Measurements from ENCODE around the gene ESPN.
A peak's percentile ranks its signal among the peaks of the same experiment; 100 is the strongest.
"Not testable (repeated sequence)": the region's sequence is repeated elsewhere in the genome, so short reads cannot be mapped to it uniquely, and the experiment has no call there.

Gene ESPN

DNA sequence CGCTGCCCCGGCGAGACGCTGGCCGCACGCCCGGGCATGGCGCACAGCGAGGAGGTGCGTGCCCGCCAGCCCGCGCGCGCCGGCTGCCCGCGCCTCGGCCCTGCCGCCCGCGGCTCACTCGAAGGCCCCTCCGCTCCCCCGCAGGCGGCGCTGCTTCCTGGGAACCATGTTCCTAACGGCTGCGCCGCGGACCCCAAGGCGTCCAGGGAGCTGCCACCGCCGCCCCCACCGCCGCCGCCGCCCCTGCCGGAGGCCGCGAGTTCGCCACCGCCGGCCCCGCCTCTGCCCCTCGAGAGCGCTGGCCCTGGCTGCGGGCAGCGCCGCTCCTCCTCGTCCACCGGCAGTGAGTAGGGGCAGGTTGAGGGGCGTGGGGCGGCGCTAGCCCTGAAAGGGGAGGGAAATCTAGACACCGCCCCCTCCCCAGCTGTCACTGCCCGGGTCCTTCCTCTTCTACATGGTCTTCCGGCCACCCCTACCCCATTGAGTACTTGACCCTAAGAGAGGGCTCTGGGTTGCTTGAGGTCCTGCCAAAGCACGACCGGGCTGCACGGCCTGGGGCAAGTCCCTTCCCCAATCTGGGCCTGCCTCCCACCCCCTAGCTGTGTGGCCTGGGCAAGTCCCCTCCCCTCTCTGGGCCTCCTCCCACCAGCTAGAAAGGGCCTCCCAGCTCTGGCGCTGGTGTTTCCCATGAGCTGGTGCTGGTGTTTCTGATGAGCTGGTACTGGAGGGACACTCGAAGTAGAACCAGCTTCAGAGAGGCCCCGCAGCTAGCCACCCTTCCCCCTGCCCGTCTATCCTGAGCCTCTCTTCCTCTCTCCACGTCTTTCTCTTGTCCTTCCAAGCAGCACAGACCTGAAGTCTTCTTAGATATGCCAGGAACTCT, 24.4 kb downstream of the ESPN start:
- peak; percentile 37 for DNase-seq

DNA sequence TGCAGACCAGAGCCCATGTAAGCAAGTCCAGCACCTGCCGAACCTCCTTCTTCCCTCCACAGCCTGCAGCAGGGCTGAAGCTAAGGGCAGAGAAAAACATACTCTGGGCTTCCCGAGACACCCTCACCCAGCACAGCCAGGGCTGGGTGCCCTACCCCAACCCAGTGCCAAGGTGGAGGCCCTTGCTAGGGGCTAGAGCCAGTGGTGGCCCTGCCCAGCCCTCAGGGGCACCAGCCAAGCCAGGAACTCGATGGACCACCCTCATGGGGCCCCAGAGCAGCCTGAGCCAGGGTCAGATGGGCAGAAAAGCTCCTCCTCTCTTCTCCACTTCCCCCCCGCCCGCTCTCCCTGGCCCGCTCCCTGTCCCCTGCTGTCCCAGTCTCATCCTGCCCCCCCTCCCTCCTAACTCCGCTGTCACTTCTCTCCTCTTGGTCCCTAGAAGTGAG, 25.5 kb downstream of the ESPN start:
- DNase-seq = no peak

DNA sequence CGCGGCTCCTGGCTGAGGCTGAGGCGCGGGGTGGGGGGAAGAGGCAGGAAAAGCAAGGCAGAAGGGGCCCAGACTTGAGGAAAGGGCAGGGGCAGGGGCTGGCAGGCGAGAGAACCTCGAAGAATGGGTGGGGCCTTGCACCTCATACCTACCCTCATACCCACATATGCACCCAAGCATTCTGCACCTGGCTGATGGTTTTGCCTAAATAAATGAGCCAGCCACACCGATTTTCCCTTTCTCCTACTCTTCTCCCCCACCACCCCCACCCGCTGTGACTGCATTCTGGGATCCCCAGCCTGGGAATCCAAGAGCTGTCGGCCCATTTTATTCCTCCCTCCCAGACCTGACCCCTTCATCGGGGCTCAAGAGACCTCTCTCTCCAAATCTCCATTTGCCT, 25.9 kb downstream of the ESPN start:
- DNase-seq = not testable (repeated sequence)

DNA sequence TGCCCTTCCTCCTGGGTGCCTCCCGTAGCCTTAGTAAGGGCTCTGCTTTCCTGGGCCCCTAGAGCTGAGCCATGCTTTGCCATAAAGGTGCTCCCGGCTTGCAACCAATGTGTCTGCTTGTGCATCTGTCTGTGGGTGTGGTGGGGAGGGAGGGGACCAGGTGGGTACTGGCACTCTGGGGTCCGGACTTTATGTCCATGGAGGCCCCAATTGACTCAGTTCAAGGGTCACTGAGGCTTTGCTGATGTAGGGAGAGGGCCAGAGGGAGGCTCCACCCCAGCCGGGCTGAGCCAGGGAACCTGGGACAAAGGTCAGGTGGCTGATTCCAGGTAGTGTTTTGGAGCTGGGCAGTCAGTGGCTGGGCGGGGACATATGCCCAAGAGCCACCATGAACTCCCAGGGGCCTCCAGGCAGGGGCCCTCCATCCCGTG, 26.4 kb downstream of the ESPN start:
- DNase-seq = no peak

DNA sequence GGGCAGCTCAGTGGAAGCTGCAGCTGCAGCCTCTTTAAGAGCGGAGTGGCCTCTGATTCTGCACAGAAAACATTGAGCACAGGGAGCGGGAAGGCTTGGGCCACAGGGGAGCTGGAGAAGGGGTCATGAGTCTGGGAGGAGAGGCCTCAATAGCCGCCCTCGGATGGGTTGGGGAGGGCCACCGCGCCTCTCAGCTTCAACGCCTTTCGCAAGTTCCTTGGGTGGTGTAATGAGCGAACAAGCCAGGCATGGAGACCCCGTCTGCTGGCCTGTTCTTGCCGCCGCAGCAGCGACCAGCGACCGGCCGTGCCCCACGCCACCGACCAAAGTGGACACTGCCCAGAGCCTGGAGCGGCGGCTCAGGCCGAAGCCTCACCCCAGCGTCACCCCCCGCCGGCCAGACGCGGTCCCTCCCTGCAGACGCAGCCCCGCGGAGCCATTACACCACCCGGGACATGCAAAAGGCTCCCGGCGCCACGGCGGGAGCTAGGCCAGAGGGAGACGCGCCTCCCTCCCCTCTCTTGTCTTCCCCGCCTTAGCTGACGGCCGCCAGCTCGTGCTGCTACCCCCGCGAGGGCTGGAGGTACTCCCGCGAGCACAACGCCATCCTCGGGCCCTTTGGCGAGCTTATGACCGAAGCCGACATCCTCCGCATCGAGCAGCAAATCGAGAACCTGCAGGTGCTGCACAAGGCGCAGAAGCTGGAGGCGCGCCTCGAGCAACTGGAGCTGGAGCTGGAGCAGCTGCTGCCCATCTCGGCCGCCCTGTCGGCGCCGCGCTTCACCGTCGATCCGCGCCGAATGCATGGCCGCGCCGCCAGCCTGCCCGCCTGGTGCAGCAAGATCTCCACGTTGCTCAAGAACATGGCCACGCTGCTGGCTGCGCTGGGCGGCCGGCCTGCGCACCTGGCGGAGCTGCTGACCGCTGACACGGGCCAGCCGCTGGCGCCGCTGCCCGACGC, 29.6 kb downstream of the ESPN start:
- not testable (repeated sequence) for DNase-seq

DNA sequence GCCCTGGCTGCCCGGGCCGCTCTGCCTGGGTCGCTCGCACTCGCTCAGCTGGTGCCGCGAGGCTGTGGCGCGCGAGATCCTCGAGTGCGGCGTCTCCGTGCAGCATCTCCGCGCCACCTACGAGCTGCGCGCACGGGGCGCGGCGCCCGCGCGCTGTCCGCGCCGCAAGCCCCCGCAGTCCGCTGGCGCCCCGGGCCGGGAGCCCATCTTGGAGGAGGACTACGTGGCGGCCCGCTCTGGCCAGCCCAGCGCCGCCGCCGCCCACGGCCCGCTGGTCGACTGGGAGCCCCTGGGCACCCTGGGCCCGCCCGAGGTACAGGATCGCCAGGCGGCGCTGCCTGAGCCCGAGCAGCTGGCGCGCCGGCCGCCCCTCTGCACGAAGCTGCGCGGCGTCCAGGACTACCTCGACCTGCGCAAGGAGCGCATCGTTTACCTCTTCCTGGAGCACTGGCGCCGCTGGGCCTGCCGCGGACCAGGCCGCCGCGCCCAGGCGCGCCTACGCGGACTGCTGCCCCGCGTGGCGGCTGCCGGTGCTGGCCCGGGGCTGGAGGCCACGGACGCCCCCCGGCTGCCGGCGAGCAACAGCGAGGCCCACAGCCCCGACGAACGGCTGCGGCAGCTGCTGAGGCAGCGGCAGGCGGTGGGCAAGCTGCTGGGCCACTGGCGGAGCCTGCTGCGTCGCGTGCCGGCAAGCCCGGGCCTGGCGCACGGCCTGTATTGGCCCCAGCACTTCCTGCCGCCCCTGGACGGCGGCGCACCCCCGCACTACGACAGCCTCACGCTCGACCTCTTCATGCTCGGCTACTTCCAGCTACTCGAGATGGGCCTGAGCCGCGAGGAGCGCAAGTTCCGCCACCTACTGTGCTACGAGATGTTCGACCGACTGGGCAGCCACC, 30.5 kb downstream of the ESPN start:
- DNase-seq = no peak

DNA sequence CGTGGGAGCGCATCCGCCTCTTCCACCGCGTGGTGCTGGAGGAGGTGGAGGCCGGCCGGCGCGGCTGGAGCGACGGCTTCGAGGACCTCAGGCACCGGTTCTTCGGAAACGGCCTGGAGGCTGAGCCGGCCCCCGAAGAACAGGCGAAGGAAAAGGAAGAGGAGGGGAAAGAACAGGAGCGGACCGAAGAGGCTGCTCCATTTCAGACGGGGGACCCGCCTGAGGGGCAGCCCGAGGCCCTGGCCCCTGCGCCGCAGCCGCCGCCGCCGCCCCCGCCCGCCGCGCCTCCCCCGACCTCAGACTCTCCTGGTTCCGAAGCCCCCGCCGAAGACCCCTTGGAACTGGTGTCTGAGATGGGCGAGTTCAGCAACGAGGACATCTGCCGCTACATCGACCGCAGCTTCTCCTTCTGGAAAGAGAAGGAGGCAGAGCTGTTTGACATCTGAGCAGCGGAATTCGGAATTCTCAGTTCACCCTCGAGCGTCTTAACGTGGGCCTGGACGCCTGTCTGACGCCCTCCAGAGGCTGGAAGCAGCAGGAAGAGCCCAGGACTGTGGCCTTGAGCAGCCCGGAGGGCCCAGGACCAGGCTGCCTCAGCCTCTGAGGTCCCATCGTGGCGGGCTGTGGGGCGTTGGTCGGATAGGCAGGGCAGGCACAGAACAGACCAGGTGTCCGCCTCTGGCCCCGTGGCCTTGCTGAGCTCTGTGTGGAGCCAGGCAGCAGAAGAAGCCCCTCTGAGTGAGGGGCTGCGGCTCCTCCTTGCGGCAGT, 31.4 kb downstream of the ESPN start:
- not testable (repeated sequence) for DNase-seq

DNA sequence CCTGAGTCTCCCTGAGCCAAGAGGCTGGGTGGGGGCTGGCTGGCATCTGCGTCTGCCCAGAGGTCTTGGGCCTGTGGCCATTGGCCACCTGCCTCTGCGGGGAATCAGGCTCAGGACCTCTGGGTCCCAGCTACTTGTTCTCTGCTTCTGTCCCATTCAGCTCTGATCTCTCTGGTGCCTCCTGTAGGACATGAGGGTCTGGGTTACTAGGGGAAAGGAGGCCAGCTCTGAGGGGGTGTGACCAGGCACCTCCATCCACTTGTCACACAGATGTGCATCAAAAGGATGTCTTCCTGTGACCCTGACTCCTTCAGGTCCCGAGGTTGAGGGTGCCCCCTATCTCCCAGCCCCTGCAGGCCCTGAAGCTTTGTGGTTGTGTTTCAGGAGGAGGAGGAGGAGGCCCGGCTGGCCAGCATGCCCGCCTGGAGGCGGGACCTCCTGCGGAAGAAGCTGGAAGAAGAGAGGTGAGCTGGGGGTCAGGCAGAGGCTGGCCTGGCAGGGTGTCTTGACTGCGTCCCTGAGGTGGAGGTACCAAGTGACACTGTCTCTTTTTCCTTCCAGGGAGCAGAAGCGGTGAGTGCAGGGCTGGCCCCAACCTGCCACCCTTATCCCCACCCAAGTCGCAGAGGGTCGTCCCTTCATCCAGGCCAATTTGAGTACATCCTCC, 32.4 kb downstream of the ESPN start:
- no peak for DNase-seq

DNA sequence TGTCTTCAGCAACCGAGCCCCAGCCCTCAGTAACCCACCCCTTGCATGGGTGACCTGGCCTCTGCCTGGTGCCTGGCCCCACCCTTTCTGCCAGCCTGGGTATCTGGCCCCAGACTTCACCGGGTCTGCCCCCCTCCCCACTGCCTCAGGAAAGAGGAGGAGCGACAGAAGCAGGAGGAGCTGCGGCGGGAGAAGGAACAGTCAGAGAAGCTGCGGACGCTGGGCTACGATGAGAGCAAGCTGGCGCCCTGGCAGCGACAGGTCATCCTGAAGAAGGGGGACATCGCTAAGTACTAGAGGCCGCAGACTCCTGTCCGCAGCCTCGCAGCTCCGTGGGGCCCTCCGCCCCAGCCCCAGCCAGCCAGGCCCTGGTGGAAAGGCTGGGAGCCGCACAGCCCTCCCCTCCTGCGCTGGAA, 35.3 kb downstream of the ESPN start:
- DNase-seq = no peak

DNA sequence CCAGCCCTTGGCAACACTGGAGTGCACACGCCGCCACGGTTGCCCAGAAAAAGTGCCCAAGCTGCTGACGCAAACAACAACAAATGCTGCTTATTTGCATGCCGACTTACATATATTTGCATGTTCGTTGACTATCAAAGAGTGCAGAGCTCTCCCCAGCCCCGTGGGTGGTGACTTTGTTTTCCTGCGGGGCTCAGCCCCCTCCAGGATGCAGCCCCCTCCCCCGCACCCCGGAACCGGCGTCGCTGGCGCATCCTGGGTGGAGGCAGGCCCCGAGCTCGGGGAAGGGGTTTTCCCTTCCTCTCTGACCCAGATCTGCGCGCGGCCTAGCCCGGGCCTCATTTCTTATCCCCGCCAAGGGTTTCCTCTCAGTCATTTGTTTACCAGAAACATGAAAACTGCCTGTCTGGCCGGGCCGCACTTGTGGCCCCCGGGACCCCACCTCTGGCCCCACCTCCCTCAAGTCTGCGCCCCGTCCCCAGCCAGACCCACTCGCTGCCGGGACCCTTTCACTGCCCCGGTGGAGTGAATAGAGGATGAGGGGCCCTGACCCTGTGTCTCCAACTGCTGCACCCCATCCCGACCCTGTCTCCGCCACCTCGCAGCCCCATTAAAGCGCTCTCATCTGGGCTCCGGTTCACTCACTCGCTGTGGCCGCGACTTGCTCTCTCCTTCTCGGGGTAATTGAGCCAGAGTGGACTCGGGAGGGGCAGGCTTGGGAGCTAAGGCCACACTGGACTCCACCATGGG, 35.9 kb downstream of the ESPN start:
- DNase-seq = no peak

DNA sequence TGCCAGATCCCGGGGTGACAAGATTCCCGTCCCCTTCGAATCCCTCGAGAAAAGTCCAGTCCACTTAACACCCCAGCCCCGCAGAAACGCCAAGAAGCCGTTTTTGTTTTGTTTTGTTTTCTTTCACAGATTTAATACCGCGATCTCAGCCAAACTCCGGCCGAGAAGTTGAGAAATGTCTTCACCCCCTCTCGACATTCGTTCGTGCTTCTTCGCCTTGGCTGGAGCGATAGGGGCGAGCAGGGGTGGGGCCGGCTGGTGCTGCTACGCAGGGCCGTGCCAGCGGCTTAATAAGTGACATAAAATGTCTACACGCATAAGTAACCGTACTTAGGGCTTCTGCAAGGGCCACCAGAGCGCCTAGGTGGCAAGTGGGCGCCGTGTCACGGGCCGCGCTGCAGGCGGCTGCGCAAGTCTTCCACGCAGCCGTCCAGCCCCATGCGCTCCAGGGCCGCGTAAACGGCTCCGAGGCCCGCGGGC, 36.5 kb downstream of the ESPN start:
- DNase-seq = no peak

DNA sequence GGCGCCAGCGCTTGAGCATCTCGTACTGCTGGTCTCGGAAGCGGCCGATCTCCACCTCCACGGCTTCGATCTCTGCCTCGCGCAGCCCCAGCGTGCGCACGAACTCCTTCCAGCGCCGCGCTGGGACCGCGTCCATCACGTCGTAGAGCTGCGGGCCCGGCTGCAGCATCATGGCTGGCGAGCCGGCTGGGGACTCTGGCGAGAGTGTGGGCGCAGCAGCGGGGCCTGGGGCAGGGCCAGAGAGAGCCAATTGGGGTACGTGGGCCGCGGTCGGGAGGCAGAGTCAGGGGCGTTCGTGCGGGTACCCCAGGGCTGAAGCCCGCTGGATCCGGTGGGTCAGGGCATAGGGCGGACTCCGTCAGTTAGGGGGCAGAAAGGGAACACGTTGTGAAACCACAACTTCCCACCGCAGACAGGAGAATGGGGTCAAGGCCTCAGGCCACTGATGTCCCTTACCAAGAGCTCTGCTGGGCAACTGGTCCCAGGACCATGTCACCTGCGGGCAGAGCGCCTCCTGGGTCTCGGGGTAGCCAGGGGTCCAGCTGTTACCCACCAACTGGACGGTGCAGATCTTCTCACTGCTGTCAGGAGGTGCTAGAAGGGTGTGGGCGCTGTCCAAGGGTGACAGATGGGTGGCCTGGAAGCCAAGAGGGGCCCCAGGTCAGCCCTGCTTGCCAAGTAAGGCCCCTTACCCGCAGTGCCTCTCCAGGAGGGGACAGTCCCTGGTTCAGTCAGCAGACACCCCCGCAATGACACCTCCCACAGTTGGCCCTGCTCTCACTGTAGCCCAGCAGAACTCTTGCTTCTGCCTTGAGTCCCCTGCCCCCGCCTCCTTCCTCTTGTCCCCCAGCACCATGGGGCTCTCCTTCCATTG, 37.2 kb downstream of the ESPN start:
- no peak for DNase-seq

DNA sequence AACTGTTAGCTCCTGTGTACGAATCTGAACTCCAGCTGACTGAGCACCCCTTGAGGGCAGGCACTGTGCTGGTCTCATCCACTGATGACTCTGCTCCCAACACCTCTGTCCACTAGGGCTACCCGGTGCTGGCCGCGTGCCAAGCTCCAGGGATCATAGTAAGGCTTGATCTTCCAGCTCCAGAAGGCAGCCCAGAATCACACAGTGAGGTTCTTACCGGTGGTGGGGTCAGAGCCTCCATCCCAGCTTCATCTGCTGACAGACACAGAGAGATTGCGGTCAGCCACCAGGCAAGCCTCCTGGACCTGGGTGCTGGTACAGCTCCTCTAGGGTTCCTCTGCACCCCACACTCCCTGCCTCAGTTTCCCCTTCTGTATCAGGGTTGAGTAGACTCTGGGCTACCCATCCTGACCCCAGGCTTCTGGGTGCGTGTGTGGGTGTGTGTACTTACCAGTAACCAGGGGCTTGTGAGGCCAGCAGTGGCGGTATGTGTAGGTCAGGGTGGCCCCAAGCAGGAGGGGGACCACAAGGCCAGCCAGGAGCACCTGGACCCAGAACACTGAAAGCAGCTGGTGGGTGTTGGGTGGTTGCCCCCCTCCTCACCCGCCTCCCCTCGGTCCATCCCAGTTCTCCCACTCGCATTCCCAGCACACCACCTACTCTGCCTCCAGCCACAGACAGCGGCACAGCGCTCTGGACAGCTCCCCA, 38.0 kb downstream of the ESPN start:
- no peak for DNase-seq

DNA sequence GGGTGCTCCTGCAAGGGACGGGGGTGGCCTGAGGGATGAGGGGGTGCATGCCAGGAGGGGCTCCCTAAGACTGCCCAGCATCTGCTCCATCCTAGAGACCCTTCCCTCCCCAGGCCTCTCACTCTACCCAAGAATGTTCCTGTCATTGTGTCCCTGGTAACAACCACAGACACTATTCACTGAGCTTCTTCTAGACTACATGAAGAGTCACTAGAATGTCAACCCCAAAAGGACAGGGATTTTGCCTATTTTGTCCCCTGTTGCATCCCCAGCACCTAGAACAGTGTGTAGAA, 38.5 kb downstream of the ESPN start:
- DNase-seq = no peak

DNA sequence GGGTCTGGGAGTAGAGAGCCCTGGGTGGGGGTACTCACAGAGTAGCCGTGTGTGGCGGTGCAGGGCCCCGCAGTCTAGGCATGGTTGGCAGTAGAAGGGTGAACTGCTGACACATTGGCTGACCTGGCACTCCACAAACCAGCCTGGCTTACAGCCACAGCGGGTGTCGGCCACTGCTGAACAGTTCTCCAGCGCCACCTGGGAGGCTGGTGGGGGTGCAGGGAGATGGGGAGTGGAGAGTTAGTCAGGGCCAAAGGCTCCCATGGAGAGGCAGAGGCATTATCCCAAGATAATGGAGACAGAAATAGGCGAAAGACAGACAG, 39.9 kb downstream of the ESPN start:
- DNase-seq = no peak

DNA sequence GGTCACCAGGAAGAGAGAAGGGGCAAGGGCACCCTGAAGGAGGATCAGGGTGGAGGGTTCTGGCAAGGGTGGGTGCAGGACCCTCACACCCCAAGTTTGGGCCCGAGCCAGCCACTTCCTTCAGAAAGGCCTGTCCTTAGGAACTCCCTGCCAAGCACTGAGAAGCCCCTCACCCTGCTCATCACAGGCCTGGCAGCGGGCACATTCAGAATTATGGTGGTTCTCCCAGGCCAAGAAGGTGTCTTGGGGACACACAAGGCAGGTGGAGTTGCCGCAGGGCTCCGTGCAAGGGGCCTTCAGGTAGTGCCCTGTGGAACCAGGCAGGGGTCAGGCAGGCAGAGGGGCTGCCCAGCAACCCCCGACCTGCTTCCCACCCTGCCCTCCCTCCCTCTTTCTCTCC, 40.3 kb downstream of the ESPN start:
- no peak for DNase-seq

DNA sequence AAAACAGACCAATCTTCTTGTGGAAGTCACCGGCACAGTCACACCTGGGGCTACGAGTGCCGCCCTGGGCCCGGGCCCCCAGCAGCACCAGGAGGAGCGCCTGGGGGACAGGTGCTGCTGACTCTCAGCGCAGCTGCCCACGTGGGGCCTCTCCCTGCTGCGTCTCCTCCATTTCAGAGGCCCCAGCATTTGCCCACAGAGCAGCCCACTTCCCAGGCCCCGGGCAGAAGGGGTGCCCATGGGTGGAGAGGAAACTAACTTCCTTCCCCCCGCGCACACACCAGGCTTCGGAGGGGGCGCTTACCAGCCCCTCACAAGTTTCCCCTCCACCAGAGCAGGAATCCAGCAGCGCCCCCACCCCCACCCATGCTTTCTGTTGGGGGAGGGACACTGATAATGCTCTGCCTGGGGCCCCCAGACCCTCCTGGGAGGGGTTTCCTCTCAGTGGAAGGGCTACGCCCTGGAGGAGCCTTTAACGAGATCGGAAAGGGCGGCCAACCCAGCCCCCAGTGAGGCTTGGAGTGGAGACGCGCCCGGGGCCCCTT, 41.0 kb downstream of the ESPN start:
- no peak for DNase-seq

DNA sequence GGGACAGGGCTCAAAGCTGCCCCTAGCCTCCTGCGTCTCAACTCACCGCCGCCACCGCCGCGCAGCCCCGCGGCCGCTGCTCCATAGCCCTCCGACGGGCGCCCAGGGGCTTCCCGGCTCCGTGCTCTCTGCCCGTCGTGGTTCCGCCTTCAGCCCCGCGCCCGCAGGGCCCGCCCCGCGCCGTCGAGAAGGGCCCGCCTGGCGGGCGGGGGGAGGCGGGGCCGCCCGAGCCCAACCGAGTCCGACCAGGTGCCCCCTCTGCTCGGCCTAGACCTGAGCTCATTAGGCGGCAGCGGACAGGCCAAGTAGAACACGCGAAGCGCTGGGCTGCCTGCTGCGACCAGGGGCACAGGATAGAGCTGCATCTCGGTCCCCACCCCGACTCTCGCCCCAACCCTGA, 41.4 kb downstream of the ESPN start, which contains the start of gene TNFRSF25:
Gene TNFRSF25, minus strand, starts transcription at position 151 of the 400 bp plus-strand sequence. Its CDS starts 66 bp downstream, at position 85.
- no peak for DNase-seq

DNA sequence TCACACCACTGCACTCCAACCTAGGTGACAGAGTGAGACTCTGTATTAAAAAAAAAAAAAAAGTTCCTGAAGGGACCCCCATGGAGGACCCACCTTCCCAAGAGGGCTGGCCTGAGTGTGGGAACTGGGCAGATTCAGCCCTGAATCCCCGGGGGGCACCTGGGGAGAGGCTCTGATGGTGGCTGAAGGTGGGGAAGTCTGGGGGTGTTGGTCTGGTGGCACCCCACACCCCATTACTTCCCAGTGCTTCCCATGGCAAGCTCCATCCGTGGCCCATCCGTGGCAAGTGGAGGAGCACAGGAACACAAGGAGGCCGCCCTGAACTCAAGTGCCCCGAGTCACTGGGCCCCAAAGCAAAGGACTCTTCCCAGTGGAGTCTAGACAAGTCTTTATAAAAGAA, 42.2 kb downstream of the ESPN start:
- no peak for DNase-seq
